GM13977 (cell line): ENCODE measurements around the gene POP4.
"Not testable (repeated sequence)": the region's sequence is repeated elsewhere in the genome, so short reads cannot be mapped to it uniquely, and the experiment has no call there.

ENCODE experiments used
- DNase-seq: peaks from one replicate; pipeline ENCODE4 v3.0.0; 2012; ENCODE audit warnings: low spot score
- in situ Hi-C: fragments of 300-500 bp; cut with MboI; formaldehyde crosslinking; loops from one replicate; pipeline ENCODE4 v1.12.0; 2022; ENCODE audit warnings: low sequenced_read_pairs, low pct_unique_long_range_greater_than_20kb, mixed read lengths, inconsistent platforms; ENCODE audit not compliant: unreplicated experiment
- TF ChIP-seq, protein P1 (sequence below): IDR thresholded peaks from 2 replicates; pipeline ENCODE4 v1.5.1; 2012; ENCODE audit warnings: mild to moderate bottlenecking, control low read depth; ENCODE audit not compliant: insufficient read depth; ENCODE audit errors: extremely low read depth, missing control alignments

POP4 gene, protein sequence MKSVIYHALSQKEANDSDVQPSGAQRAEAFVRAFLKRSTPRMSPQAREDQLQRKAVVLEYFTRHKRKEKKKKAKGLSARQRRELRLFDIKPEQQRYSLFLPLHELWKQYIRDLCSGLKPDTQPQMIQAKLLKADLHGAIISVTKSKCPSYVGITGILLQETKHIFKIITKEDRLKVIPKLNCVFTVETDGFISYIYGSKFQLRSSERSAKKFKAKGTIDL

DNA sequence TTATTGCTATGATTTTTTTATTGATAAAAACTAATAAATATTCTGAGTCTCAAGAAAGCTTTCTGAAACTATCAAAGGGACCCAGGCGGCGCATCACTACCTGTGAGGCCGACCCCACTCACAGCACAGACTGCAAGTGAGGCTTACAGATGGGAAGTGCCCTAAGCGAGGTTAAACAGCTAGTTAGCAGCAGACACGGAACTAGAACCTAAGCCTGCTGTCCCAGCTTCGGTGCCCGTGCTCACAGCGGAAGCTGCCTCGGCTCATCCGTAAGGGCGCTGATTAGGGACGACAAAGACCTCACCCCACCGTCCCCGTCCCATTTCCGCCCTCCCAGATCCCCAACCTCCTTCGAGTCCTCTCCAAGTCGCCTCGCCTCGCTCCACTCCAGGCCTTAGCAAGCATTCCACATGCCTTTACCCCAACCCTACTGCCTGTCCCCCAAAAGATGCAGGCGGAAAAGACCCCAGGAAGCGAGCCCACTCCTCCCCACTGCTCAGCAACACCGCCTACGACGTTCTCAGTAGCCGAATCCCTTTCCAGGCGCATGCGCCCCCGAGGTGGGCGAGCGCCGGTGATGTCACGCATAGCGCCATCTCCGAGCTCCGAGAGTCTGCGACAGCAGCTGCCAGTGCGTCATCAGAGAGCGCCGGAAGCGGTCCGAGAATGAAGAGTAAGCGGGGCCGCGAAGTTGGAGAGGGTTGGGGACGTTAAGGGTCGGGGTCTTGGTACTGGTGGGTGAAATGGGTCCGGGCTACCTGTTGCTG is at the start of gene POP4:
TSS of gene POP4 (plus strand) at position 631 of the 767 bp plus-strand sequence. CDS start at position 667, 36 bp downstream.
- TF ChIP-seq, protein P1, sequence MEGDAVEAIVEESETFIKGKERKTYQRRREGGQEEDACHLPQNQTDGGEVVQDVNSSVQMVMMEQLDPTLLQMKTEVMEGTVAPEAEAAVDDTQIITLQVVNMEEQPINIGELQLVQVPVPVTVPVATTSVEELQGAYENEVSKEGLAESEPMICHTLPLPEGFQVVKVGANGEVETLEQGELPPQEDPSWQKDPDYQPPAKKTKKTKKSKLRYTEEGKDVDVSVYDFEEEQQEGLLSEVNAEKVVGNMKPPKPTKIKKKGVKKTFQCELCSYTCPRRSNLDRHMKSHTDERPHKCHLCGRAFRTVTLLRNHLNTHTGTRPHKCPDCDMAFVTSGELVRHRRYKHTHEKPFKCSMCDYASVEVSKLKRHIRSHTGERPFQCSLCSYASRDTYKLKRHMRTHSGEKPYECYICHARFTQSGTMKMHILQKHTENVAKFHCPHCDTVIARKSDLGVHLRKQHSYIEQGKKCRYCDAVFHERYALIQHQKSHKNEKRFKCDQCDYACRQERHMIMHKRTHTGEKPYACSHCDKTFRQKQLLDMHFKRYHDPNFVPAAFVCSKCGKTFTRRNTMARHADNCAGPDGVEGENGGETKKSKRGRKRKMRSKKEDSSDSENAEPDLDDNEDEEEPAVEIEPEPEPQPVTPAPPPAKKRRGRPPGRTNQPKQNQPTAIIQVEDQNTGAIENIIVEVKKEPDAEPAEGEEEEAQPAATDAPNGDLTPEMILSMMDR = peak; percentile 7
- DNase-seq = peak; percentile 96
- in situ Hi-C loops = loop anchor here (5.0 kb wide), 1 partner anchor 111 kb away; the partner anchor contains the start of gene C19orf12

DNA sequence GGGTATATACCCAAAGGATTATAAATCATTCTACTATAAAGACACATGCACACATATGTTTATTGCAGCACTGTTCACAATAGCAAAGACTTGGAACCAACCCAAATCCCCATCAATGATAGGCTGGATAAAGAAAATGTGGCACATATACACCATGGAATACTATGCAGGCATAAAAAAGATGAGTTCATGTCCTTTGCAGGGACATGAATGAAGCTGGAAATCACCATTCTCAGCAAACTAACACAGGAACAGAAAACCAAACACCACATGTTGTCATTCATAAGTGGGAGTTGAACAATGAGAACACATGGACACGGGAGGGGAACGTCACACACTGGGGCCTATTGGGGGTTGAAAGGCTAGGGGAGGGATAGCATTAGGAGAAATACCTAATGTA is 47.0 kb upstream of the POP4 start:
- in situ Hi-C loops, DNase-seq: not testable (repeated sequence)

DNA sequence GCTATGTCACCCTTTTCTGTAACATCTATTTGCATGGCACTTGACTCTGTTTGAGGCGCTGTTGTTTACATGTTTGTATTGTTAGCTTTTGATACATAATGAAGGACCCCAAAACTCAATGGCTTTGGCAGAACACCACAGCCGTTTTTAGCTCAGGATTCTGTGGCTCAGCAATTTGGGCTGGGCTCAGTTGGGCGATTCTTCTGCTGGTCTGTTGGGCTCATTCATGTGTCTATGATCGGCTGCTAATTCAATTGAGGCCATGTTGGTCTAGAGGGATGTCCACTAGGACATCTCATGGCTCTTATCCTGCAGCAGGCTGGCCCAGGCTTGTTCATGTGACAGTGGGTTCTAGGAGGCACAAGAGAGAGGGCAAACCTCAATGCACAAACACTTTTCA is 46.3 kb upstream of the POP4 start:
- in situ Hi-C loops = no loop called here
- DNase-seq = no peak
- TF ChIP-seq, protein P1 = no peak

DNA sequence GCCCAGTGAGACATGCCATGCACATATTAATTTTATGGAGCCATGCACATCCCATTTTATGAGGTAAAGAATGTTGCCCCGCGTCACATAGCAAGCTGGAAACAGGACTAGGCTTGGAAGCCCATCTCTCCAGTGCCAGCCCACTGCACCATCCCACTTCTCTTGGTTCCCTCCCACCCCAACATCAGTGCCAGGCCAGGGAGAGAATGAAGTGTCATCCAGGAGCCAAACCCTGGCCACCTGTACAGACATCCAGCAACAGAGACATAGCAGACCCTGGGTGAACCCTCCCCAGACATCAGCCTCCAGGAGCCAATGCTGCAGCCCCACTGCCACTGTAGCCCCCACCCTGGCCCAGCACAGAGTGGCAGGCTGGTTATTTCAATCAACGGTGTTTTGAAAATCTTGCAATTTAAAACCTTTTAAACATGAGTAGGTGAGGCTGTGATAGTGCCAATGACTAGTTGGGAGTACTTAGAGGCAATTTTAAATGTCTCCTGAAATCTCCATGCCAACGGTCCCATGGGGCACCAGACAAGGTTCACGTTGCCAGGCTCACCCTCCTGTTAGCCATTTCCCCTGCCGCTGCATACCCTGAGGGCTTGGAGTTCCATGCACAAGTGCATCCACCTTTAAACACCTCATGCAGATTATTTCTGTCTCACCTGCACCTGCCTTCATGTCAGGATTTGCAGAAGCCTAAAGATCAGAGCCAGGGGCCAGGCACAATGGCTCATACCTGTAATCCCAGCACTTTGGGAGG is 45.6 kb upstream of the POP4 start:
- in situ Hi-C loops = no loop called here
- TF ChIP-seq, protein P1 = no peak
- DNase-seq = no peak

DNA sequence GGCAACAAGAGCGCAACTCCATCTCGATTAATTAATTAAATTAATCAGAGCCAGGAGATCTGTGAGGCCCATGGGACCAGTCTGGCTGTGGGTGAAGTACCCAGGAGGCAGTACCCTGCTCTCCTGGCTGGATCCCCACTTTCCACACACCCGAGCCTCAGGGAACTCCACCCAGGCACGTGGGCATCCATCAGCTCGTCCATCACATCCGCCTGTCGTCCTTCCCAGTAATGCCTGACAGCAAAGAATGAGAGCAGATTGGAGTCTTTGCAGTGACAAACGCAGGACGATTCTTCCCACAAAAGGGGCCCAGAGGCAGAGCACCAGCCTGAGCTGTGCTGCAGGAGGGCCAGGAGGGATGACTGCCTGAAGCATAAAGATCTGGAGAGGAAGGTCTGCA is 44.5 kb upstream of the POP4 start:
- in situ Hi-C loops = no loop called here
- no peak for DNase-seq
- TF ChIP-seq, protein P1 = no peak

DNA sequence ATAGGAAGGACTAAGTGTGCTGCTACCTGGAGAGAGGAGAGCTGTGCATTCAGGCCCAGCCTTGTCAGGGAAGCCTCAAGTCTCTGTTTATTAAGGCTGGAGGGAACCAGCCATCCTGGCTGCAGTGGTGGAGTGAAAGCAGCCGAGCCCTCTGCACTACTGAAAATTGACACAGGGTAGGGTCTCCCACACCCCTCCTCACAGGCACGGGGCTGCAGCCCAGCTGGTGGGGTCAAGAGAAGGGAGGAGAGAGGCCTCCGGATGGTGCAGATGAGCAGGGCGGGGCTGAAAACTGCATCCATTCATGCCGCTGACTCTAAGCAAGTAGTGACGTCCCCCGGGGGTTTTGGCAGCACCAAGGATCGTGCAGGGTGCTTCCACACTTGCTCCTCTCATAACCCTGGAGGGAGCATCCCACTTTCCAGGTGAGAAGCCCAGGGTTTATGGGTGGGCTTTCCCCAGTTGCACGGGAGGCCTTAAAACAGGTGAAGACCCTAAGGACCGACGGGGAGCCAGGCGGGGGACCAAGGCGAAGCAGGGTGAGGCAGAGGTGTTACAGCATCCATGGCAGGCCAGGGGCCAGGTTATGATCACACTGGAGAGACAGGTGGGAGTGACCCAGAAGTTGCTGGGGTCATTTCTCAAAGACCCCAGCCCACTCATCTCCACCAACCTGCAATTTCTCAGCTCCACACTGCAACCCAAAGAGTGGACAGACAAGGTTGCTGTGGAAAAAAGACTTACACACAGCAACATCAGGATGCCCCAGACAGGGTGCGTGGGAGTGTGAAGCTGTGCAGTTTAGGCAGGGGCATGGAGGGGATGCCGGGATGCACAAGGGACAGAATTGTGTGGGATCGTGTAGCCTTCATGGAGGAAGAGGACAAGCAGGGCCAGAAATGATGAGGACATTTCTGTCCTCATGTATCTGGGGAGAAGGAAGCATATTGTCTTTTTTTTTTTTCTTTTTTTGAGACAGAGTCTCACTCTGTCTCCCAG is 43.5 kb upstream of the POP4 start:
- TF ChIP-seq, protein P1 = no peak
- in situ Hi-C loops = no loop called here
- no peak for DNase-seq
